Skin of body (tissue), 2 donors: ENCODE measurements around the gene CNNM1. TPM values are rescaled to one million over a fixed set of nuclear protein-coding genes. Genes with fewer than 3 reads are reported as not detected.
A peak's percentile ranks its signal among the peaks of the same experiment; 100 is the strongest.

Source experiments
- DNase-seq: peaks from one replicate; lab custom pipeline; 2025; lab: John Stamatoyannopoulos, UW
- total RNA-seq: library from RNA; depleted of rRNA; stranded (reverse); fragments of >200 nt; gene quantifications from one replicate; pipeline ENCODE4 v1.2.3, GENCODE V29; 2014

CNNM1 gene
- total RNA-seq, 1 donor from 2014 or later = 0.20 TPM

- DNase-seq = no peak
Measured at GRCh38 chr10:99337311-99337811, 8.2 kb downstream of the CNNM1 start.

- DNase-seq = no peak
Measured at GRCh38 chr10:99337901-99338300, 8.7 kb downstream of the CNNM1 start.

- DNase-seq = no peak
Measured at GRCh38 chr10:99339077-99339476, 9.9 kb downstream of the CNNM1 start.

GRCh38 chr10:99339563-99340047 is 10.4 kb downstream of the CNNM1 start:
- DNase-seq = no peak

- no peak for DNase-seq
Measured at GRCh38 chr10:99340650-99341049, 11.5 kb downstream of the CNNM1 start.

- no peak for DNase-seq
Measured at GRCh38 chr10:99341248-99341647, 12.1 kb downstream of the CNNM1 start.

GRCh38 chr10:99341860-99342490 is 12.8 kb downstream of the CNNM1 start:
- no peak for DNase-seq

GRCh38 chr10:99343262-99343661 is 14.1 kb downstream of the CNNM1 start:
- DNase-seq = no peak

GRCh38 chr10:99344715-99345114 is 15.6 kb downstream of the CNNM1 start:
- no peak for DNase-seq

- DNase-seq = no peak
Measured at GRCh38 chr10:99345350-99345749, 16.2 kb downstream of the CNNM1 start.

GRCh38 chr10:99346247-99346646 is 17.1 kb downstream of the CNNM1 start:
- no peak for DNase-seq

- DNase-seq = no peak
Measured at GRCh38 chr10:99347672-99348071, 18.5 kb downstream of the CNNM1 start.

- DNase-seq = no peak
Measured at GRCh38 chr10:99353182-99353581, 24.0 kb downstream of the CNNM1 start.

- DNase-seq = no peak
Measured at GRCh38 chr10:99357691-99358090, 28.5 kb downstream of the CNNM1 start.

GRCh38 chr10:99358101-99358500 is 28.9 kb downstream of the CNNM1 start:
- no peak for DNase-seq

GRCh38 chr10:99360934-99361333 is 31.8 kb downstream of the CNNM1 start:
- DNase-seq = no peak

GRCh38 chr10:99364125-99364524 is 35.0 kb downstream of the CNNM1 start:
- peak; percentile 54 for DNase-seq

- DNase-seq = no peak
Measured at GRCh38 chr10:99365311-99365710, 36.2 kb downstream of the CNNM1 start.

GRCh38 chr10:99365736-99366135 is 36.6 kb downstream of the CNNM1 start:
- peak; percentile 34 for DNase-seq

GRCh38 chr10:99366666-99367065 is 37.5 kb downstream of the CNNM1 start:
- DNase-seq = no peak

- DNase-seq = no peak
Measured at GRCh38 chr10:99368646-99369045, 39.5 kb downstream of the CNNM1 start.

- no peak for DNase-seq
Measured at GRCh38 chr10:99369126-99369525, 40.0 kb downstream of the CNNM1 start.

- DNase-seq = no peak
Measured at GRCh38 chr10:99369551-99369950, 40.4 kb downstream of the CNNM1 start.

GRCh38 chr10:99370993-99371392 is 41.8 kb downstream of the CNNM1 start:
- no peak for DNase-seq
